ENCODE measurements around the gene IL17C.

GRCh38 chr16:88685156-88686061 is 47.0 kb downstream of the IL17C start:
- peak; percentile 70 for TF ChIP-seq CTCF (IDR thresholded peaks at IDR 0.05; ENCODE audit: low read depth, low read length)
- TF ChIP-seq EZH2phosphoT487 (IDR thresholded peaks at IDR 0.05; ENCODE audit: low read depth) = no peak
